ENCODE results near the gene TNFSF12.

TNFSF12 gene

DNA sequence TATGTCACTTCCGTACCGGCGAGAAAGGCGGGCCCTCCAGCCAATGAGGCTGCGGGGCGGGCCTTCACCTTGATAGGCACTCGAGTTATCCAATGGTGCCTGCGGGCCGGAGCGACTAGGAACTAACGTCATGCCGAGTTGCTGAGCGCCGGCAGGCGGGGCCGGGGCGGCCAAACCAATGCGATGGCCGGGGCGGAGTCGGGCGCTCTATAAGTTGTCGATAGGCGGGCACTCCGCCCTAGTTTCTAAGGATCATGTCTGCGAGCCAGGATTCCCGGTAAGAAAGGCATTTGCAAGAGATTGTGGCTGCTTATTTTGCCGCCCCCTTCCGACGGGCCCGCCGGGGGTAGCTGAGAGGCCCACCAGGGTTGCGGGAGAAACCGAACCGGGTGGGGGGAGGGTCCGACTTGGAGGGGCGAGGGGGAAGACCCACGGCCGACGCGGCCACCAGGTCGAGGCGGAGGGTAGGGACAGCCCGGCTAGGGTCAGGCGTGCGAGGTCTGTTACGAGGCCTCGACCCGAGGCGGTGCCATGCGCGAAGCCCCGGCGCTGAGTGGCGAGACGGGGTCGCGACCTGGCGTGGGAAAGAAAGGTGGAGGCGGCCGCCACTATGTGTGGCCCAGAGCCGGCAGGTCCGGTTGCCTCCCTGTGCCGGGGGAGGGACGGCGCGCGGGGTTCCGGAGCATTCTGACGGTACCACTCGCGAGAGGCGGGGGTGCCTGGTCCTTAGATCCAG lies 23.9 kb downstream of the TNFSF12 start:
- DNase-seq = peak; percentile 100

DNA sequence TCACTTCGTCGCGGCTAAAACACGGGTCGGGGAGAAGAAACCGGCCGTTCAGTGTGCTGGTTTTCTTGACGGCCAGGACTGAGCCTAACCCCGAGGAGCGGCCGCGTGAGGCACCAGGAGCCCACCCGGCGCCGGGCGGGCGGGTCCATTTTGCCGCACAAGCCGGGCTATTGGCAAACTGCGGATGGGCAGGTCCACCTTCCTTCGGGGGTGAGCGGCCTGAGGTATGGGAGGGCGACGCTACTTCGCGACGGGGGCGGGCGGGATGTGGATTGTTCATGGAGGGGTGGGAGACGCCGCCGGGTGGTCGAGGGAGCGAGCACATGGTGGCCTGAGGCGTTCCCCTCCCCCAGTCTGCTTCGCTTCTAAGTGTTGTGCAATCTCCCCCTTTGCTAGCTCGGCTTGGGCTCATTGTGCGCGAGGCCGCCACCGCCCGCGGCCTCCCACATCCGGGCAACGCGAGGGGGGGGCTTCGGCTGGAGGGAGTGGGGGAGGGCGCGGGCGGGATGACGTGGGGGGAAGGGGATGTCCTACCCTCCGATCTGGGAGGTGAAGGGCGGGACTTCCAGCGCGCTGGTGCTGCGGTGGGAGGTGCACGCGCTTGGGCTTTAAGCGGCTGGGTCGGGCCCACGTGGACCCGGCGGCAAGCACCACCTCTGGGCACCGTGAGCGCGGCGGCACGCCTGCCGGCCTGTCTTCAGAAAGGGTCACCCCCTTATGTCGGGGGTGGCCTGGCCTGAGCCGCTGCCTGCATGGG lies 24.6 kb downstream of the TNFSF12 start:
- DNase-seq = peak; percentile 92

DNA sequence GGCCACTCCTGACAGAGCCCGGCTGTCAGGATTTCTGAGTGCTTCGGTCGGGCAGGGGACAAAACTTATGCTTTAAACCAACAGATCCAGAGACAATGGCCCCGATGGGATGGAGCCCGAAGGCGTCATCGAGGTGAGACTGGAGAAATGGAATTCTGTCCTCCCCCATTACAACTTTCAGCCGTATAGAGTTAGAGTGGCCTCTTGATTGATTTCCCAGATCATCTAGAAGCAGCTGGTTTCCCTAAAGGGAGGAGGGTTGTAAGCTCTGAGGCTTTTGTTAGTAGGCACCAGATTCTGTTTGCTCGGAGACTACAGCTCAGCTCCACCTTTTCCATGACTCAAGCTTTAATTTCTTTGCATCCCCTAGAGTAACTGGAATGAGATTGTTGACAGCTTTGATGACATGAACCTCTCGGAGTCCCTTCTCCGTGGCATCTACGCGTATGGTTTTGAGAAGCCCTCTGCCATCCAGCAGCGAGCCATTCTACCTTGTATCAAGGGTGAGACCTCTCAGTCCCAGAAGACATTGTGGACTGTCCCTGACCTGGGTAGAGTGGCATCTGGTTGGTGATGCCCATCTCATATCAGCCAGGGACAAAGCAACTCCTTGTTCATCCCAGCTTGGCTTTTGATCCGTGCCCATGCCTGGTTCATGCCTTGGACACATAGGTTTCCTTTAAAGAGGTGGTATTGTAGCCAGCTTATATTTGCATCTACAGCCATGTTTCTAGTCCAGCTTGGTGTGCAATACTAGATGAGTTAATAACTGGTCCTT lies 25.5 kb downstream of the TNFSF12 start:
- no peak for DNase-seq

DNA sequence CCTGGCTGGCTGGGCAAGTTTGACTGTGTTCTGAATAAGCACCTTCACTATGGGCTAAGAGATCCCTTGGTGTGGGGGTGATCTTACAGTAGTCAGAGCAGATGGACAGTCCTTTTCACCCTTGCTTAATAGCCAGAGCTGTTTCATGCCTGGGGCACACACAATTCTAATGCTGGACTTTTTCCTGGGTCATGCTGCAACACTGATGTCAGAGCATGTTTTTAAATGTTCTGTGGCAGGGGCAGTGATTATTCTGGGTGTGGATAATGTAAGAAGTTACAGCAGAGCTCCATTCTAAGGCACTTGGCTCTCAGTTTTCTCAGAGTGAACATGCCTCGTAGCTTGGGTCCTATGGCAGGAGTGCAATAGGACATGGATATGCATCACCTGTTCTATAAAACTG lies 26.6 kb downstream of the TNFSF12 start:
- no peak for DNase-seq

DNA sequence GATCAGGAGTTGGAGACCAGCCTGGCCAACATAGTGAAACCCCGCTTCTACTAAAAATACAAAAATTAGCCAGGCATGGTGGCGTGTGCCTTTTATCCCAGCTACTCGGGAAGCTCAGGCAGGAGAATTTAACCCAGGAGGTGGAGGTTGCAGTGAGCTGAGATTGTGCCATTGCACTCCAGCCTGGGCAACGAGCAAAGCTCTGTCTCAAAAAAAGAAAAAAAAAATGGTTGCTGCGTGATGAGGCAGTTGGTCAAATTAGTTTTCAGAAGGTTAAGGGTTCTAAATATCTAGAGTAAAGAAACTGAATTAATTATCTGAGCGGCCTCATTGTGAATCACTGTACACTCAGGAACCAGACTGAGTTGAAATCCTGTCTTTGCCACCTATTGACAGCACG lies 27.1 kb downstream of the TNFSF12 start:
- DNase-seq = no peak

DNA sequence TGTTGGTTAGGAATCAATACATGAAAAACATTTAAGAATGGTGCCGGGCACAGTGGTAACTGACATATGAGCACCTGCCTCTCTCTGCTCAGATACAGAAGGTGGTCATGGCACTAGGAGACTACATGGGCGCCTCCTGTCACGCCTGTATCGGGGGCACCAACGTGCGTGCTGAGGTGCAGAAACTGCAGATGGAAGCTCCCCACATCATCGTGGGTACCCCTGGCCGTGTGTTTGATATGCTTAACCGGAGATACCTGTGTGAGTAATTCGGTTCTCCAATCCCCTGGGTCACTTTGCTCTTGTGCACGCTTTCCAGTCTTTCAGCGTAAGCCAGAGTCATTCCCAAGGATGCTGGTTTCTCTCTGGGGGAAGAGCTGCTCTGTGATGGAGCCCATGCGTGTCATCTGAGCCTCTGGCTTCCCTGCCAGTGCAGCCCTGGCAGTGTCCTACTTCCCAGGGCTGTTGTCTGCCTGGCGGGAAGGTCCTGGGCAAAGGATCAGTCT lies 27.6 kb downstream of the TNFSF12 start:
- DNase-seq = peak; percentile 25

DNA sequence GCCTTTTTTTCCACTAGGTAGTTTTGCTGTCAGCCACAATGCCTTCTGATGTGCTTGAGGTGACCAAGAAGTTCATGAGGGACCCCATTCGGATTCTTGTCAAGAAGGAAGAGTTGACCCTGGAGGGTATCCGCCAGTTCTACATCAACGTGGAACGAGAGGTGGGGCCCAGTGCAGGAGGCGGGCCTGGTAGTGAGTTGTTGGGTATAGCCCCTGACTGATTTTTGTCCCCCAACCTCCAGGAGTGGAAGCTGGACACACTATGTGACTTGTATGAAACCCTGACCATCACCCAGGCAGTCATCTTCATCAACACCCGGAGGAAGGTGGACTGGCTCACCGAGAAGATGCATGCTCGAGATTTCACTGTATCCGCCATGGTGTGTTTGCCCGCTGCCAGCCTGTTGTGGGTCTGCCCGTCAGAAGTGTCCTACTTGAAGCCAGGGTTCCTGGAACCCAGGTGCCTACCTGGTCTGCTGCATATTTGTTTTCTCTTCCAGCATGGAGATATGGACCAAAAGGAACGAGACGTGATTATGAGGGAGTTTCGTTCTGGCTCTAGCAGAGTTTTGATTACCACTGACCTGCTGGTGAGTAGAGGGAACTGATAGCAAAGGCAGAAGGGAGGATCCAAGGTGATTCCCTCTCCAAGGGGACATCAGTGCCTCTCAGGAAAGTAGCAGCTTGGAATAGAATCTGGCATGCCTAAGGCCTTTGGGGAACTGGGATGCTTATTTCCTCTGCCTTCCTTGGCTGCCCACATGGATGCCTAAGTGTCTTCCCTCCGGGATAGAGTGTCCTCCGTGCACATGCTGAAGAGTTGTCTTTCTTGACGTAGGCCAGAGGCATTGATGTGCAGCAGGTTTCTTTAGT lies 28.7 kb downstream of the TNFSF12 start:
- no peak for DNase-seq

DNA sequence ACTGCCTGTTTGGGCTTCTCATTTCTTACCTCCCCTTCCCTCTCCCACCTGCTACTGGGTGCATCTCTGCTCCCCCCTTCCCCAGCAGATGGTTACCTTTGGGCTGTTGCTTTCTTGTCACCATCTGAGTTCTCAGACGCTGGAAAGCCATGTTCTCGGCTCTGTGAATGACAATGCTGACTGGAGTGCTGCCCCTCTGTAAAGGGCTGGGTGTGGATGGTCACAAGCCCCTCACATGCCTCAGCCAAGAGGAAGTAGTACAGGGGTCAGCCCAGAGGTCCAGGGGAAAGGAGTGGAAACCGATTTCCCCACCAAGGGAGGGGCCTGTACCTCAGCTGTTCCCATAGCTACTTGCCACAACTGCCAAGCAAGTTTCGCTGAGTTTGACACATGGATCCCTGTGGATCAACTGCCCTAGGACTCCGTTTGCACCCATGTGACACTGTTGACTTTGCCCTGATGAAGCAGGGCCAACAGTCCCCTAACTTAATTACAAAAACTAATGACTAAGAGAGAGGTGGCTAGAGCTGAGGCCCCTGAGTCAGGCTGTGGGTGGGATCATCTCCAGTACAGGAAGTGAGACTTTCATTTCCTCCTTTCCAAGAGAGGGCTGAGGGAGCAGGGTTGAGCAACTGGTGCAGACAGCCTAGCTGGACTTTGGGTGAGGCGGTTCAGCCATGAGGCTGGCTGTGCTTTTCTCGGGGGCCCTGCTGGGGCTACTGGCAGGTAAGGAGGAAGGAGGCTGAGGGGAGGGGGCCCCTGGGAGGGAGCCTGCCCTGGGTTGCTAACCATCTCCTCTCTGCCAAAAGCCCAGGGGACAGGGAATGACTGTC lies 30.4 kb downstream of the TNFSF12 start, which contains the start of gene CD68:
TSS of gene CD68 (plus strand) at position 638 of the 833 bp plus-strand sequence. CDS start at position 678, 40 bp downstream.
- DNase-seq = peak; percentile 85

DNA sequence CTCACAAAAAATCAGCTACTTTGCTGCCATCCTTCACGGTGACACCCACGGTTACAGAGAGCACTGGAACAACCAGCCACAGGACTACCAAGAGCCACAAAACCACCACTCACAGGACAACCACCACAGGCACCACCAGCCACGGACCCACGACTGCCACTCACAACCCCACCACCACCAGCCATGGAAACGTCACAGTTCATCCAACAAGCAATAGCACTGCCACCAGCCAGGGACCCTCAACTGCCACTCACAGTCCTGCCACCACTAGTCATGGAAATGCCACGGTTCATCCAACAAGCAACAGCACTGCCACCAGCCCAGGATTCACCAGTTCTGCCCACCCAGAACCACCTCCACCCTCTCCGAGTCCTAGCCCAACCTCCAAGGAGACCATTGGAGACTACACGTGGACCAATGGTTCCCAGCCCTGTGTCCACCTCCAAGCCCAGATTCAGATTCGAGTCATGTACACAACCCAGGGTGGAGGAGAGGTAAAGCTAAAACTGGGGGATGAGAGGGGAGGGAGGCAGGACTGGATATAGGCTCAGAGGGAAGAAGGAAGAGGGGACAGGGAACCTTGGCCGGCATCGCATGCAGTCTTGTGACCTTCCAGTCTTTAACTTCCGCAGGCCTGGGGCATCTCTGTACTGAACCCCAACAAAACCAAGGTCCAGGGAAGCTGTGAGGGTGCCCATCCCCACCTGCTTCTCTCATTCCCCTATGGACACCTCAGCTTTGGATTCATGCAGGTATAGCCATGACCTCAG lies 31.2 kb downstream of the TNFSF12 start:
- DNase-seq = peak; percentile 56

DNA sequence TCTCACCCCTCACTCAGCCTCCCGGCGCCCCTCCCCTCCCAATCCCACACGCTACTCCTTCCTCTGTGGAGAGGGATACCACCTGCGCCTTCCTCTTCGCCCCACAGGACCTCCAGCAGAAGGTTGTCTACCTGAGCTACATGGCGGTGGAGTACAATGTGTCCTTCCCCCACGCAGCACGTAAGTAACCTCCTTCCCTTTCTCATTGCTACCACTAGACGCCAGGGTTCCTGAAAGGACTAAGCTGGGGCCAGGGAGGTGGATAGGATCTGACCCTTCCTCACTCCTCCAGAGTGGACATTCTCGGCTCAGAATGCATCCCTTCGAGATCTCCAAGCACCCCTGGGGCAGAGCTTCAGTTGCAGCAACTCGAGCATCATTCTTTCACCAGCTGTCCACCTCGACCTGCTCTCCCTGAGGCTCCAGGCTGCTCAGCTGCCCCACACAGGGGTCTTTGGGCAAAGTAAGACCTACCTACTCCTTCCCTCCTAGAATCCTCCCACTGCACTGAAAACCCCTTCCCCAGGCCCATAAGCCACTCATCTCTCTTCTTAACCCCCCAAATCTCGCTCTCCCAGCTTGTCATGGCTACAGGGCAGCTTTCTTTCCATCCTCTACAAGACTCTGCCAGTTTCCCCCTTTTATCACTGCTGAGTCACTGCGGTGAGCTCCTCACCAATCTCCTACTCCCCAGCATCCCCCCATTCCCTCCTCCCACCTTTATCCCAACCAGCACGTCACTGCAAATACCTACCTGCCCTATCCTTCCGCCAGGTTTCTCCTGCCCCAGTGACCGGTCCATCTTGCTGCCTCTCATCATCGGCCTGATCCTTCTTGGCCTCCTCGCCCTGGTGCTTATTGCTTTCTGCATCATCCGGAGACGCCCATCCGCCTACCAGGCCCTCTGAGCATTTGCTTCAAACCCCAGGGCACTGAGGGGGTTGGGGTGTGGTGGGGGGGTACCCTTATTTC lies 32.0 kb downstream of the TNFSF12 start:
- DNase-seq = no peak

DNA sequence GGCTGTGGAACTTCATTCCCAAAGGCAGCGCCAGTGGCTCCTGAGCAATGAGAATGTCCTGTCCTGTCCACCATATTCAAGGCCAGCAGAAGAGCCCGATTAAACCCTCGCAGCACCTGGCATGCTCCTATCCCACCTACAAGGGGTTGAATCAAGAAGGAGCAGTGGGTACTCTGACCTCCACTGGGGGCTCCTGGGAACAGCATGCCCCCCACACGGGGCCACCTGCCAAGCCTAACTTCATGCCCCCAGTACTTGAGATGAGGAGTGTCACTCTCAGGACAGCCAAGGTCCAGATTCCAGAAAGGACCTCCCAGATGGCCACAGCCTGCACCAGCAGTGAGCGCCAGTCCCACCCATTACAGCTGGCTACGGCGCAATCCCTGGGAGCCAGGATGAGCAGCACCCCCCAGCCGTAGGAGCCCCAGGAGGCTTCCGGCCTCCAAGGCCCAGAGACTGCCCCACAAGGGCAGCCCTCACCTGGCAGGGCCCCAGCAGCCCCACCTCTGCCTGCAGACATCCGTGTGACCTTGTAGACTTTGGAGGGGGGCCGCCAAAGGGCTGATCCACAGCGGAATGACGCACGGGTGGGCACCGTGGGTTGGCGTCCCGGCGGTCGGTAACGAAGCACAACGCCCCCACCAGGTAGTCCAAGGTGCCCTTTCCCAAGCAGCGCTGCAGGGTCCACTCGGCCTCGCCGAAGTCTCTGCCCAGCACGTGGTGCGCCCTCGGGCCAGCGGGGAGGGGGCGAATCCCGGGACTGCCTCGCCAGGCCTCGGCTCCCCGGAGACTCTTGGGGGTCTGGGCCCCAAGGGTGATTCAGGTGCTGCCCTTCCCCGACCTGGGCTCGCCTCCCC lies 33.8 kb downstream of the TNFSF12 start:
- DNase-seq = no peak

DNA sequence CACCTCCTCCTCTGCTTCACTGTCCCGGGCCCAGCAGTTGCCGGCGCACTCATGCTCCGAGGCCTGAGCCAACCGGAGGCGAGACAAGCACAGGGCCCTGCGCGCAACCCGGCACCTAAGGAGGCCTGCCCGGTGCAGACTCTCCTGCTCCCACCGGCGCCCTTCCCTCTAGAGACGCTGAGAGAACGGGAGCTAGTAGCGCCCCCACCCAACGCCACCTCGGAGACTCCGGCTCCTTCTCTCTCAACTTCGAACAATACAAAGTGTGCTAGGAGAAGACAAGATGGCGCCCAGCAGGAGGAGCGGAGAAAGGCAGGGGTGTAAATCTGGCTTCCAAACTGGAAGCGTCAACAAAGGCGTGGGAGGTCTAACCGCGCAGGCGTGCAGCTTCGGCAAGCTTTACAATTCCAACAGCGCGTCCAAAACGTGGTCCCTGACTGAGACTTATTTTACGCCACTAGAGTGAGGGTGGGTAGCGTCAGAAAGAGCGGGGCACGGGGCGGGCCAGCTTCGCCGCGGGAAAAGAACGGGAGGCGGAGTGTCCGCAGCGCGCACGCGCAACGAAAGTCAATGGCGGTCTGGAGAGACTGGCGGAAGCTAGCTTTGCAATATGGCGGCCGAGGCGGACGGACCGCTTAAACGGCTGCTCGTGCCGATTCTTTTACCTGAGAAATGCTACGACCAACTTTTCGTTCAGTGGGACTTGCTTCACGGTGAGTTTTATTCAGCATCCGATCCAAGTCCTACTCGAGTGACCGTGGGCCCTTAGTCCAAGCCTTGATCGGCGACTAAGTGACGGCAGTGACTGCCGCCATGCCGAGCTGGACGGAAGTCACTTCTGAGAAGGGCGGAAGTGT lies 34.6 kb downstream of the TNFSF12 start, which contains the start of gene MPDU1:
TSS of gene MPDU1 (plus strand) at position 600 of the 857 bp plus-strand sequence. CDS start at position 611, 11 bp downstream.
- DNase-seq = peak; percentile 98

DNA sequence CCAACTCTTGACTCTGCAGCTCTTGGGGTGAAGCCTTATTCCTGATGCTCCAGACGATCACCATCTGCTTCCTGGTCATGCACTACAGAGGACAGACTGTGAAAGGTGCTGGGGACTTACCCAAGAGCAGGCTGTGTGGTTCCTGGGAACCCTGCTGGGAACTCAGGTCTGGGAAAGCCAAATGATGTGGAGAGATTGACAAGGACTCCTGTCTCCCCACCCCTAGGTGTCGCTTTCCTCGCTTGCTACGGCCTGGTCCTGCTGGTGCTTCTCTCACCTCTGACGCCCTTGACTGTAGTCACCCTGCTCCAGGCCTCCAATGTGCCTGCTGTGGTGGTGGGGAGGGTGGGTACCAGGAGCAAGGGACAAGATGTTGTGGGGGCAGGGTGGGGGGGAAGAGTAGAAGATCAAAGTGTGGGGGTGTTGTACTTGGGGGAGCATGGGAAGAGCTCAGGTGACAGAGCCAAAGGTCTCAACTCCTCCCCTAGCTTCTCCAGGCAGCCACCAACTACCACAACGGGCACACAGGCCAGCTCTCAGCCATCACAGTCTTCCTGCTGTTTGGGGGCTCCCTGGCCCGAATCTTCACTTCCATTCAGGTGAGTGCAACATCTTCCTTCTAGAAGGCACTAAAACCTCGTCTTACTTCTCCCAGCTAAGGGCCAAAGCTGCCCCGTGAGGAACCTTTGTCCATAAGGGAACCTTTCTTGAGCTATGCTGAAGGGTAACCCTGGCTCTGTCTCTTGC lies 38.0 kb downstream of the TNFSF12 start:
- no peak for DNase-seq

DNA sequence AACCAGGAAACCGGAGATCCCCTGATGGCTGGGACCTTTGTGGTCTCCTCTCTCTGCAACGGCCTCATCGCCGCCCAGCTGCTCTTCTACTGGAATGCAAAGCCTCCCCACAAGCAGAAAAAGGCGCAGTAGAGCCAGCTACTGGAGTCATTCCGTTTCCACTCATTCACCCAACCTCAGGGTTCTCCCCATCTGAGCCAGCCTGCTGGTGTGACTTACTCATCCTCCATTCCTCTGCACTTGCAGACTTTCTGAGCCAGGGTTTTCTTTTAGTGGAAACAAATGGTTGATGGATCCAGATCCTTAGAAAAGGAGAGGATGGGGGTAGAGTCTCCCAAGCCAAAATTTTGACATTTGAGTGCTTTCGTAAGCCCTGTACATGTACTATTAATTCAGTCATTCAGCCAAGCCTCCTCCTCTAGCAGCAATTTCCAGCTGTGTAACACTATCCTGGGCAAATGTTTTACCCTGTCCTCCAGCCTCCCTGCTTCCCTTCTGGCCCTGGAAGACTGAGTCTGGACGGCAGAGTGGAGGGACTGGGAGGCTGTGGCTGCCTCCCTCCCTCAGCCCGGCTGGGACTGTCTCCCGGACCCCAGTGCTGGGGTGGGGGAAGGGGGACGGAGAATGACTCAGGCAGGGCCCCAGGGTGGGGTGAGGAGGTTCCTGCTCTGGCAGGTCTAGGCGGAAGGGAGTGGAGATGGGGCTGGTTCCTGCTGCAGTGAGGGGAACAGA lies 38.7 kb downstream of the TNFSF12 start:
- DNase-seq = no peak

DNA sequence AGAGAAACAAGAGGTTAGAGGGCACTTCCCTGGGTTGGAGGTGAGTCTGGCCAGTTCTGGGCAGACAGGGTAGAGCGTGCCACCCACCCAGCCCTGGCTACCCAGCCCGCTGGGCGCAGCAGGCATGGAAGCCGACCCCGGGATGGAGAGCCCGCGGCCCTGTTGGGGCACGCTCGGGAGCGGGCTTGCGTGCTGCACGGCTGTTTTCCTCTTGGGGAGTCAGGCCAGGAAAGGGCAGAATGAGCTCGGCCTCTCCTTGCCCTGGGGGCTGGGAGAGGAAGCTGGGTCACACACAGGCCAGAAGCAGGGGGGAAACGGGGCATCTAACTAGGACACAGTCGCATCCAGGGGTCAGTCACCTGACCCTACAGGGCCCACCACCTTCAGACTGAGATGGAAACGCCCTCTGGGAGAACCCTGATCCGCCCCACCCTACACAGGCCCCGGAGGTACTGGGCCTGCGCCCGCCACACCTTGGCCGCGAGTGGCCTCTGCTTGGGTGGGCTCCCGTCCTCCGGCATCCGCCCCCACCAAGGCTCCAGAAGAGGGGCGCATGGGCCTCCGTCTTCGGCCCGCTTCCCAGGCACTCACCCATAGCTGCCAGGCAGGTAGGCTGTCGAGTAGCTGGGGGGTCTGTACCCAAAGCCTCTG lies 39.8 kb downstream of the TNFSF12 start:
- no peak for DNase-seq
